Neuron (in vitro differentiated cells): ENCODE results near the gene PRKCE.

Experiments used
- H2AFZ ChIP-seq: one replicate; pipeline ENCODE4 v1.6.1; 2013; ENCODE audit warnings: low read depth, mild to moderate bottlenecking, inconsistent platforms, low read length, moderate library complexity
- H3K27me3 ChIP-seq: one replicate; pipeline ENCODE4 v1.6.1; 2013; ENCODE audit warnings: low read length; ENCODE audit not compliant: insufficient read depth
- H3K36me3 ChIP-seq: one replicate; pipeline ENCODE4 v1.6.1; 2013; ENCODE audit warnings: low read length; ENCODE audit not compliant: insufficient read depth
- H3K4me1 ChIP-seq: one replicate; pipeline ENCODE4 v1.6.1; 2013; ENCODE audit warnings: low read length; ENCODE audit not compliant: insufficient read depth
- H3K4me3 ChIP-seq: 2 replicates; pipeline ENCODE4 v1.5.1; 2013; ENCODE audit warnings: mild to moderate bottlenecking, low read length, moderate library complexity
- H3K9me3 ChIP-seq: one replicate; pipeline ENCODE4 v1.6.1; 2013; ENCODE audit warnings: low read length

Gene PRKCE

GRCh38 chr2:45654250-45654649, 2.8 kb downstream of the PRKCE start:
- no peaks in the 10 kb centered on the region for H3K9me3 ChIP-seq
- H3K36me3 ChIP-seq, result no peaks in the 10 kb centered on the region
- H3K4me3 ChIP-seq, result no peak overlapping the region
- no peaks in the 10 kb centered on the region for H3K27me3 ChIP-seq
- peaks cover 28% of the 10 kb centered on the region for H3K4me1 ChIP-seq
- H2AFZ ChIP-seq, result no peak overlapping the region

- H3K9me3 ChIP-seq, result no peaks in the 10 kb centered on the region
- H3K4me3 ChIP-seq, result no peak overlapping the region
- H3K4me1 ChIP-seq, result no peaks in the 10 kb centered on the region
- H3K36me3 ChIP-seq, result no peaks in the 10 kb centered on the region
- no peaks in the 10 kb centered on the region for H3K27me3 ChIP-seq
- H2AFZ ChIP-seq, result no peak overlapping the region
These were observed 10.4 kb downstream of the PRKCE start for GRCh38 chr2:45661828-45662227.

DNA sequence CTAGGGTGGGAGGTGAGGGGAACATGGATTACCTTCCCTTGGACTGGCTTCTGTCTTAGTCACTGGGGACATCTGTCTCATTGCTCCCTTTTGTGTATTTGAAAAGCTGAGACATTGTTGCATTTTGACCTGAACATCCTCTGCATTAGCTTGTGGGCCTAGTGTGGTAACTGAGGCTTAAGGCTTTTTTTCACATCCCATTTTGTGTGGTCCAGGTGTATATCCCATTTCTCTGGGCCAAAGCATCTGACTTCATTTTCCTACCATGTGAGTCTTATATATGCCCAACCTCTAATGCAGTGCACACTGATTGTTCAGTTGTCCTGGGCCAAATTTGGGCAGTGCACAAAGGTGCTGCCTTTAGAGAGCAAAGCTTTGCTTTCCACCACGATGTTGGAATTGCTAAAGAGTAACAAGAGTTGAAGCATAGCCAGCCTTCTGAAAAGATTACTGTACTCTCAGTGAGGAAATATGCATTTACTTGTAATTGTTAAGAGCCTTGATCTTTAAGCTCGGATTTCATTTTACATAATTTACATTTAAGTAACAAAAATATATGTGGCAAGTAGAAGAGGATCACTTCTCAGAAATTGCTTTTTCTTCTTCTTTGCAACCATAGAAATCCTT, 13.3 kb downstream of the PRKCE start:
- Histone ChIP-seq H2AFZ (no peak overlapping the region), H3K9me3 (no peaks in the 10 kb centered on the region), H3K4me1 (no peaks in the 10 kb centered on the region), H3K36me3 (no peaks in the 10 kb centered on the region), H3K27me3 (no peaks in the 10 kb centered on the region), H3K4me3 (no peak overlapping the region)

GRCh38 chr2:45668509-45668908, 17.0 kb downstream of the PRKCE start:
- no peaks in the 10 kb centered on the region for H3K36me3 ChIP-seq
- H3K9me3 ChIP-seq, result no peaks in the 10 kb centered on the region
- H3K27me3 ChIP-seq, result no peaks in the 10 kb centered on the region
- H3K4me1 ChIP-seq, result no peaks in the 10 kb centered on the region
- H2AFZ ChIP-seq, result no peak overlapping the region
- H3K4me3 ChIP-seq, result no peak overlapping the region

GRCh38 chr2:45669032-45669486, 17.6 kb downstream of the PRKCE start:
- Histone ChIP-seq H3K4me1 (no peaks in the 10 kb centered on the region), H2AFZ (no peak overlapping the region), H3K36me3 (no peaks in the 10 kb centered on the region), H3K4me3 (no peak overlapping the region), H3K9me3 (no peaks in the 10 kb centered on the region), H3K27me3 (no peaks in the 10 kb centered on the region)

- Histone ChIP-seq H3K4me3 (no peak overlapping the region), H2AFZ (no peak overlapping the region), H3K4me1 (no peaks in the 10 kb centered on the region), H3K27me3 (no peaks in the 10 kb centered on the region), H3K36me3 (no peaks in the 10 kb centered on the region), H3K9me3 (no peaks in the 10 kb centered on the region)
These were observed 19.2 kb downstream of the PRKCE start for GRCh38 chr2:45670646-45671045.

- Histone ChIP-seq H3K36me3 (no peaks in the 10 kb centered on the region), H3K4me1 (no peaks in the 10 kb centered on the region), H3K27me3 (no peaks in the 10 kb centered on the region)
These were observed 20.7 kb downstream of the PRKCE start for GRCh38 chr2:45672138-45672537.

GRCh38 chr2:45674035-45674816, 22.8 kb downstream of the PRKCE start:
- Histone ChIP-seq H3K4me3 (no peak overlapping the region), H3K4me1 (no peaks in the 10 kb centered on the region), H3K9me3 (no peaks in the 10 kb centered on the region), H3K36me3 (no peaks in the 10 kb centered on the region), H2AFZ (no peak overlapping the region), H3K27me3 (no peaks in the 10 kb centered on the region)

More at GRCh38 chr2:45672138-45672537, 20.7 kb downstream of the PRKCE start:
- Histone ChIP-seq H2AFZ (no peak overlapping the region), H3K9me3 (no peaks in the 10 kb centered on the region), H3K4me3 (no peak overlapping the region)

DNA sequence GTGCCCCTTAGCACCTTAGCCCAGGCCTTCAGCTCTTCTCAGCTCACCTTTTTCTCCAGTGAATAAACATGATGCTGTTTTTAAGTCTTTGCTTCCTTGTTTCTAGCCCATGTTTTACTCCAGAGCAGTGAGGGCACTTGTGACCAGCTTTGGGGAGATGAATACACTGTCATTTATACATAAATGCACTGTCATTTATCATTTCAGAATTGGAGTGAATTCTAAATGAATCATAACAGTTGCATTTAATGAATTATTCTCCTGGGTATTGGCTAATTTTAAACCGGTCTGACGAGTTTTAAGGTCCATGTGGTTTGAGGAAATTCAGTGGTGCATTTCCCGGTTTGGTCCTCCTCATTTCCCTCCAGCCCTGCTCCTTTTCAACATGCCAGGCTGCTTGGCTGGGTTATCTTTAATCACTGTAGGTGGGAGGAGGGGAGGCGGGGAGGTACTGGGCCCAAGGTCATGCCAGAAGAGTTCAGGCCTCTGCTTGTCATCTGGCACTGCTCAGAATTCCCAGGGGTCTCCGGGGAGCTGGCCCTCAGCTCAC, 23.9 kb downstream of the PRKCE start:
- no peaks in the 10 kb centered on the region for H3K27me3 ChIP-seq
- H3K4me1 ChIP-seq, result no peaks in the 10 kb centered on the region
- H3K9me3 ChIP-seq, result no peaks in the 10 kb centered on the region
- no peak overlapping the region for H2AFZ ChIP-seq
- H3K4me3 ChIP-seq, result no peak overlapping the region
- no peaks in the 10 kb centered on the region for H3K36me3 ChIP-seq

DNA sequence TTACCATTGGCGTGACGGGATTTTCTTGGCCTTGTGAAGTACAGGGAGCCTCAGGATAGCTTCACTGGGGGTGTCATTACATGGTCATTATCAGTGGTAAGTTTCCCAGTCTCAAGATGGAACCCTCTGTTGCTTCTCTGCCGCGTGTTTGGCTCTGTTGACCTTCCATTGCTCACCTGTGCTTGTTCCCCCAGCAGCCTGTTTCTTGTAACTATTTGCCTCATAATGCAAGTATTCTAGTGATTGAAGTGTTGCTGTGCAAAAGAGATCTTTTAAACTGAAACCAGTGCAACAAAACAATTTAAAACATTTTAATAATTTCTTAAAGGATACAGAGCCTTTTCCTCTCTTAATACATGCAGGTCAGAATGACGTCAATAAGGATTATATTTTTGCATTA, 24.6 kb downstream of the PRKCE start:
- no peak overlapping the region for H3K4me3 ChIP-seq
- no peaks in the 10 kb centered on the region for H3K27me3 ChIP-seq
- H2AFZ ChIP-seq, result no peak overlapping the region
- H3K4me1 ChIP-seq, result no peaks in the 10 kb centered on the region
- no peaks in the 10 kb centered on the region for H3K9me3 ChIP-seq
- no peaks in the 10 kb centered on the region for H3K36me3 ChIP-seq

GRCh38 chr2:45678791-45679348, 27.4 kb downstream of the PRKCE start:
- H3K9me3 ChIP-seq, result no peaks in the 10 kb centered on the region
- no peaks in the 10 kb centered on the region for H3K36me3 ChIP-seq
- H3K27me3 ChIP-seq, result no peaks in the 10 kb centered on the region
- no peak overlapping the region for H3K4me3 ChIP-seq
- H3K4me1 ChIP-seq, result no peaks in the 10 kb centered on the region
- H2AFZ ChIP-seq, result no peak overlapping the region

DNA sequence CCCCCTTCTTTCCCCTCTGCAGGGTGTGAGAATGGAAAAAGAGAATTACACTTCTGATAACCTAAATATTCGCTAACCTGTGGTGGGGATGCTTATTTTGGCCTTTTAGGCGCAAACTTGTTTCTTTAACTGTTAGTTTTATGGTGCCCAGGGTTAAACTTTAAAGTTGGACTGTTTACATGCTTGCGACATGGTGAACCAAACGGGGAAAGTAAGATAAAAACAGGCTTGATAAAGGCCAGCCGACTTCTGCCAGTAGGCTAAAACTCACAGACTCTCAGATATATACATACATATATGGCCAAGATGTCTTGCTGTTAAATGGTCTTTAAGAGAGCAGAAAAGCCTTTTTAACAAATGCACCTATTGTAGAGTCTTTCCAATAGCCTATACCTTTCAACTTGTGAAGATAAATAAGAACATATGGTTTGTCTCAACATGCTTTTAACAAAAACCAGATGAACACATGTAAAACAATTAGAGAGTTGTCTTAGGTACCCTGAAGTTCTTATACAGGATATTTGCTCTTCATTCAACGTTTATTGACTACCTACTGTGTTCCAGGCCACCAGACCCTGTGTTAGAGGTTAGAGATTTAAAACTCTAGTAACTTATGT, 29.0 kb downstream of the PRKCE start:
- H3K36me3 ChIP-seq, result no peaks in the 10 kb centered on the region
- H3K9me3 ChIP-seq, result no peaks in the 10 kb centered on the region
- no peak overlapping the region for H2AFZ ChIP-seq
- no peaks in the 10 kb centered on the region for H3K4me1 ChIP-seq
- H3K4me3 ChIP-seq, result no peak overlapping the region
- no peaks in the 10 kb centered on the region for H3K27me3 ChIP-seq

- H3K36me3 ChIP-seq, result no peaks in the 10 kb centered on the region
- H3K4me1 ChIP-seq, result no peaks in the 10 kb centered on the region
- H3K27me3 ChIP-seq, result no peaks in the 10 kb centered on the region
- no peak overlapping the region for H3K4me3 ChIP-seq
- no peaks in the 10 kb centered on the region for H3K9me3 ChIP-seq
- H2AFZ ChIP-seq, result no peak overlapping the region
These were observed 30.2 kb downstream of the PRKCE start for GRCh38 chr2:45681675-45682074.
